GM12878 (cell line): ENCODE data around the gene OLFM2.

Experiments used
- ATF2 ChIP-seq: IDR thresholded peaks from 2 replicates; pipeline ENCODE4 v1.6.1; 2012; ENCODE audit warnings: low read length, inconsistent platforms
- CBFB ChIP-seq: IDR thresholded peaks from 2 replicates; pipeline ENCODE4 v1.6.1; 2016; ENCODE audit warnings: antibody characterized with exemption, low read depth
- CHD4 ChIP-seq: fragments of 200-600 bp; sonication (generic); IDR thresholded peaks from 2 replicates; pipeline ENCODE4 v1.6.1; 2016; ENCODE audit warnings: mild to moderate bottlenecking
- HDGF ChIP-seq: fragments of 450-650 bp; IDR thresholded peaks from 2 replicates; pipeline ENCODE4 v1.6.1; 2016; ENCODE audit warnings: antibody characterized with exemption
- MAX ChIP-seq: IDR thresholded peaks from 2 replicates; pipeline ENCODE4 v1.6.1; 2012; ENCODE audit warnings: low read depth, low read length, improper control_type of control experiment
- NFYB ChIP-seq: IDR thresholded peaks from 2 replicates; pipeline ENCODE4 v1.6.1; 2011; ENCODE audit warnings: low read depth, mild to moderate bottlenecking, low read length, improper control_type of control experiment, moderate library complexity; ENCODE audit not compliant: insufficient read depth
- RB1 ChIP-seq: fragments of 450-650 bp; formaldehyde crosslinking; IDR thresholded peaks from 2 replicates; pipeline ENCODE4 v1.6.1; 2017; ENCODE audit warnings: mild to moderate bottlenecking, borderline replicate concordance
- RBBP5 ChIP-seq: fragments of 200-600 bp; sonication (generic); conservative IDR thresholded peaks from 2 replicates; pipeline ENCODE4 v1.6.1; 2016
- REST ChIP-seq: IDR thresholded peaks from 2 replicates; pipeline ENCODE4 v1.6.1; 2012; ENCODE audit warnings: mild to moderate bottlenecking, low read depth, low read length
- TCF7 ChIP-seq: IDR thresholded peaks from 2 replicates; pipeline ENCODE4 v1.6.1; 2014; ENCODE audit warnings: antibody characterized with exemption, borderline replicate concordance
- USF2 ChIP-seq: IDR thresholded peaks from 2 replicates; pipeline ENCODE4 v1.6.1; 2011; ENCODE audit warnings: low read depth, low read length, improper control_type of control experiment, borderline replicate concordance
- TF ChIP-seq, protein P1 (sequence below), 3 experiments: IDR thresholded peaks in 2 of 3; conservative IDR thresholded peaks in 1 of 3; 2 replicates each; pipeline ENCODE4 v1.5.1; 2011; ENCODE audit warnings: low read depth in 3 of 3, low read length in 3 of 3, mild to moderate bottlenecking in 3 of 3, control low read depth in 2 of 3, moderate library complexity in 2 of 3, inconsistent platforms in 1 of 3, mixed read lengths in 1 of 3; ENCODE audit not compliant: control insufficient read depth in 2 of 3, insufficient read depth in 1 of 3; ENCODE audit errors: extremely low read depth in 1 of 3
- TF ChIP-seq, protein P2 (sequence below): IDR thresholded peaks from 2 replicates; pipeline ENCODE4 v1.6.1; 2011; ENCODE audit warnings: mild to moderate bottlenecking, low read depth, low read length, moderate library complexity; ENCODE audit not compliant: insufficient replicate concordance

DNA sequence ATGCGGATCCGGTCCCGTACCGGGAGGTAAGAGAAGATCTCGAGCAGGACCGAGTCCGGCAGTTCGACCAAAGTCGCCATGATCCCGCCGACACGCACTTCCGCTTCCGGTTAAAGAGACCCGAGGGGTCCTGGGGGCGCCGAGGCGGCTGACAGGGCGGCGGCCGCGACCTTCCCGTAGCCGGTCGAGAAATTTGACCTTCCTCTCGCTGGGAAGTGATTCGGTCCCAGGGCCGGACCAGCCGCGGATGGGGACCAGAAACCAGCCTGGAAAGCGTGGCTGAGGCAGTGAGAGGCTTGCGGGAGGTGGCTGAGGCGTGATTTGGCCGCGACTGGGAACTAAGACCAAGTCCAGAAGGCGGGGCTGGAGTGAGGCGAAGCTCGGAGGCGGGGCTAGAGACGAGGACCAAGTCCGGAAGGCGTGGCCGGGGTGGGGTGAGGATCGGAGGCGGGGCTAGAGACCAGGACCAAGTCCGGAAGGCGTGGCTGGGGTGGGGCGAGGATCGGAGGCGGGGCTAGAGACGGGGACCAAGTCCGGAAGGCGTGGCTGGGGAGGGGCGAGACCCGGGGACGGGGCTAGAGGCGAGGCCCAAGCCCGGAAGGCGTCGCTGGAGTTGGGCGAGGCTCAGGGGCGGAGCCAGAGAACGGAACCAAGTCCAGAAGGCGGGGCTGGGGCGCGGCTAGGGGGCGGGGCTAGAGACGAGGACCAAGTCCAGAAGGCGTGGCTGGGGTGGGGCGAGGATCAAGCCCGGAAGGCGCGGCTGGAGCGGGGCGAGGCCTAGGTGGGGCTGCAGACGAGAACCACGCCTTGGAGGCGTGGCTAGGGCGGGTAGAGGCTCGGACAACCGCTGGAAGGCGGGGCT lies 117.3 kb downstream of the OLFM2 start, which contains the start of gene FBXL12:
- TF ChIP-seq, protein P1, sequence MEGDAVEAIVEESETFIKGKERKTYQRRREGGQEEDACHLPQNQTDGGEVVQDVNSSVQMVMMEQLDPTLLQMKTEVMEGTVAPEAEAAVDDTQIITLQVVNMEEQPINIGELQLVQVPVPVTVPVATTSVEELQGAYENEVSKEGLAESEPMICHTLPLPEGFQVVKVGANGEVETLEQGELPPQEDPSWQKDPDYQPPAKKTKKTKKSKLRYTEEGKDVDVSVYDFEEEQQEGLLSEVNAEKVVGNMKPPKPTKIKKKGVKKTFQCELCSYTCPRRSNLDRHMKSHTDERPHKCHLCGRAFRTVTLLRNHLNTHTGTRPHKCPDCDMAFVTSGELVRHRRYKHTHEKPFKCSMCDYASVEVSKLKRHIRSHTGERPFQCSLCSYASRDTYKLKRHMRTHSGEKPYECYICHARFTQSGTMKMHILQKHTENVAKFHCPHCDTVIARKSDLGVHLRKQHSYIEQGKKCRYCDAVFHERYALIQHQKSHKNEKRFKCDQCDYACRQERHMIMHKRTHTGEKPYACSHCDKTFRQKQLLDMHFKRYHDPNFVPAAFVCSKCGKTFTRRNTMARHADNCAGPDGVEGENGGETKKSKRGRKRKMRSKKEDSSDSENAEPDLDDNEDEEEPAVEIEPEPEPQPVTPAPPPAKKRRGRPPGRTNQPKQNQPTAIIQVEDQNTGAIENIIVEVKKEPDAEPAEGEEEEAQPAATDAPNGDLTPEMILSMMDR (IDR thresholded peaks at IDR 0.05 in 2 of 3, conservative IDR thresholded peaks at IDR 0.05 in 1 of 3; ENCODE audit: control insufficient read depth in 2 of 3, extremely low read depth in 1 of 3, insufficient read depth in 1 of 3, low read depth in 3 of 3, low read length in 3 of 3): no peak
- no peak for TF ChIP-seq USF2
- no peak for TF ChIP-seq MAX
- TF ChIP-seq ATF2: no peak
- no peak for TF ChIP-seq RBBP5
- peak; percentile 78; the same call in 1 of the 2 replicates for TF ChIP-seq CBFB
- no peak for TF ChIP-seq REST
- no peak for TF ChIP-seq TCF7
- TF ChIP-seq HDGF: peak; percentile 95
- TF ChIP-seq CHD4: no peak
- no peak for TF ChIP-seq RB1
- no peak for TF ChIP-seq NFYB
- TF ChIP-seq, protein P2, sequence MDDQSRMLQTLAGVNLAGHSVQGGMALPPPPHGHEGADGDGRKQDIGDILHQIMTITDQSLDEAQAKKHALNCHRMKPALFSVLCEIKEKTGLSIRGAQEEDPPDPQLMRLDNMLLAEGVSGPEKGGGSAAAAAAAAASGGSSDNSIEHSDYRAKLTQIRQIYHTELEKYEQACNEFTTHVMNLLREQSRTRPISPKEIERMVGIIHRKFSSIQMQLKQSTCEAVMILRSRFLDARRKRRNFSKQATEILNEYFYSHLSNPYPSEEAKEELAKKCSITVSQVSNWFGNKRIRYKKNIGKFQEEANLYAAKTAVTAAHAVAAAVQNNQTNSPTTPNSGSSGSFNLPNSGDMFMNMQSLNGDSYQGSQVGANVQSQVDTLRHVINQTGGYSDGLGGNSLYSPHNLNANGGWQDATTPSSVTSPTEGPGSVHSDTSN: no peak
